HEK293 (cell line): ENCODE results near the gene ZNF555.

Experiments
- CTCF ChIA-PET: fragments of 350-600 bp; formaldehyde crosslinking; extraction: SDS; loops from one replicate; lab custom pipeline; 2021; ENCODE audit warnings: antibody characterized with exemption; lab: Yijun Ruan, JAX
- POLR2A ChIA-PET: fragments of 300-600 bp; formaldehyde crosslinking; extraction: SDS; loops from one replicate; lab custom pipeline; 2020; ENCODE audit warnings: antibody characterized with exemption, inconsistent platforms; lab: Yijun Ruan, JAX
- H3K27ac ChIP-seq: fragments of 200-500 bp; sonication (Bioruptor generic); 2 replicates; pipeline ENCODE4 v1.5.1; 2014; ENCODE audit warnings: low read depth, low read length, control low read depth, inconsistent platforms; ENCODE audit errors: extremely low read depth
- H3K36me3 ChIP-seq, 2 experiments: fragments of 200-500 bp in 1 of 2; sonication (Bioruptor generic) in 1 of 2; 1 replicate in 1 of 2; 2 replicates in 1 of 2; pipeline ENCODE4 v1.5.1; 2014 to 2017; ENCODE audit warnings: inconsistent platforms in 2 of 2, low read length in 2 of 2; ENCODE audit not compliant: control insufficient read depth in 2 of 2, insufficient read depth in 1 of 2
- H3K4me1 ChIP-seq: fragments of 200-500 bp; sonication (Bioruptor generic); 2 replicates; pipeline ENCODE4 v1.5.1; 2014; ENCODE audit warnings: mild to moderate bottlenecking, low read length, inconsistent platforms; ENCODE audit not compliant: control insufficient read depth, insufficient read depth
- H3K4me3 ChIP-seq: 2 replicates; pipeline ENCODE4 v1.5.1; 2011; ENCODE audit warnings: low read depth, mild to moderate bottlenecking, control low read depth, low read length, moderate library complexity
- H3K9me3 ChIP-seq: fragments of 200-500 bp; sonication (Bioruptor generic); 2 replicates; pipeline ENCODE4 v1.5.1; 2014; ENCODE audit warnings: low read depth, low read length, inconsistent platforms; ENCODE audit not compliant: control insufficient read depth, insufficient read depth
- BCL11A ChIP-seq: fragments of 450-650 bp; formaldehyde crosslinking; IDR thresholded peaks from 2 replicates; pipeline ENCODE4 v1.5.1; 2016; ENCODE audit warnings: low read depth, missing biosample characterization, missing genetic modification characterization
- GLIS1 ChIP-seq: fragments of 450-650 bp; formaldehyde crosslinking; IDR thresholded peaks from 2 replicates; pipeline ENCODE4 v1.5.1; 2016; ENCODE audit warnings: missing biosample characterization, missing genetic modification characterization
- SCRT2 ChIP-seq: fragments of 450-650 bp; formaldehyde crosslinking; IDR thresholded peaks from 2 replicates; pipeline ENCODE4 v1.5.1; 2016; ENCODE audit warnings: missing biosample characterization, missing genetic modification characterization
- SP3 ChIP-seq: fragments of 450-650 bp; formaldehyde crosslinking; IDR thresholded peaks from 2 replicates; pipeline ENCODE4 v1.5.1; 2016; ENCODE audit warnings: missing biosample characterization, missing genetic modification characterization
- TCF7L2 ChIP-seq: IDR thresholded peaks from 2 replicates; pipeline ENCODE4 v1.6.1; 2011; ENCODE audit warnings: low read depth, mild to moderate bottlenecking, inconsistent platforms, low read length, moderate library complexity, borderline replicate concordance
- ZNF133 ChIP-seq: fragments of 450-650 bp; formaldehyde crosslinking; IDR thresholded peaks from 2 replicates; pipeline ENCODE4 v1.5.1; 2016; ENCODE audit warnings: missing biosample characterization, missing genetic modification characterization
- ZNF138 ChIP-seq: fragments of 450-650 bp; formaldehyde crosslinking; IDR thresholded peaks from 2 replicates; pipeline ENCODE4 v1.5.1; 2016; ENCODE audit warnings: missing biosample characterization, missing genetic modification characterization, borderline replicate concordance
- ZNF157 ChIP-seq: fragments of 450-650 bp; formaldehyde crosslinking; IDR thresholded peaks from 2 replicates; pipeline ENCODE4 v1.5.1; 2016; ENCODE audit warnings: missing biosample characterization, missing genetic modification characterization
- ZNF16 ChIP-seq: fragments of 450-650 bp; formaldehyde crosslinking; IDR thresholded peaks from 2 replicates; pipeline ENCODE4 v1.5.1; 2016; ENCODE audit warnings: low read depth, missing biosample characterization, missing genetic modification characterization
- ZNF2 ChIP-seq: fragments of 450-650 bp; formaldehyde crosslinking; IDR thresholded peaks from 2 replicates; pipeline ENCODE4 v1.5.1; 2016; ENCODE audit warnings: missing biosample characterization, missing genetic modification characterization
- ZNF311 ChIP-seq: fragments of 450-650 bp; formaldehyde crosslinking; IDR thresholded peaks from 2 replicates; pipeline ENCODE4 v1.5.1; 2017; ENCODE audit warnings: missing biosample characterization, missing genetic modification characterization, borderline replicate concordance
- ZNF350 ChIP-seq: fragments of 450-650 bp; formaldehyde crosslinking; IDR thresholded peaks from 2 replicates; pipeline ENCODE4 v1.5.0; 2017; ENCODE audit warnings: missing biosample characterization, mild to moderate bottlenecking, missing genetic modification characterization
- ZNF488 ChIP-seq: fragments of 450-650 bp; formaldehyde crosslinking; IDR thresholded peaks from 2 replicates; pipeline ENCODE4 v1.5.1; 2016; ENCODE audit warnings: missing biosample characterization, missing genetic modification characterization
- ZNF561 ChIP-seq: fragments of 450-650 bp; IDR thresholded peaks from 2 replicates; pipeline ENCODE4 v1.5.1; 2018; ENCODE audit warnings: missing biosample characterization, missing genetic modification characterization, borderline replicate concordance
- ZNF585B ChIP-seq: fragments of 450-650 bp; formaldehyde crosslinking; IDR thresholded peaks from 2 replicates; pipeline ENCODE4 v1.5.1; 2016; ENCODE audit warnings: missing biosample characterization, missing genetic modification characterization
- ZNF596 ChIP-seq: fragments of 450-650 bp; IDR thresholded peaks from 2 replicates; pipeline ENCODE4 v1.5.0; 2018; ENCODE audit warnings: missing biosample characterization, mild to moderate bottlenecking, missing genetic modification characterization, moderate library complexity
- ZNF600 ChIP-seq: fragments of 450-650 bp; formaldehyde crosslinking; IDR thresholded peaks from 2 replicates; pipeline ENCODE4 v1.5.1; 2016; ENCODE audit warnings: missing biosample characterization, missing genetic modification characterization
- ZNF830 ChIP-seq: fragments of 450-650 bp; IDR thresholded peaks from 2 replicates; pipeline ENCODE4 v1.5.0; 2018; ENCODE audit warnings: missing biosample characterization, missing genetic modification characterization, low read depth, mild to moderate bottlenecking, moderate library complexity
- ZNF843 ChIP-seq: fragments of 450-650 bp; formaldehyde crosslinking; IDR thresholded peaks from 2 replicates; pipeline ENCODE4 v1.5.1; 2016; ENCODE audit warnings: missing biosample characterization, missing genetic modification characterization
- ZSCAN16 ChIP-seq: fragments of 450-650 bp; formaldehyde crosslinking; IDR thresholded peaks from 2 replicates; pipeline ENCODE4 v1.5.1; 2016; ENCODE audit warnings: missing biosample characterization, missing genetic modification characterization
- TF ChIP-seq, protein P1 (sequence below): fragments of 450-650 bp; formaldehyde crosslinking; IDR thresholded peaks from 2 replicates; pipeline ENCODE4 v1.5.1; 2016; ENCODE audit warnings: missing biosample characterization, missing genetic modification characterization
- TF ChIP-seq, protein P2 (sequence below): fragments of 450-650 bp; formaldehyde crosslinking; IDR thresholded peaks from 2 replicates; pipeline ENCODE4 v1.5.1; 2016; ENCODE audit warnings: missing biosample characterization, missing genetic modification characterization
- TF ChIP-seq, protein P3 (sequence below): fragments of 450-650 bp; formaldehyde crosslinking; IDR thresholded peaks from 2 replicates; pipeline ENCODE4 v1.5.1; 2017; ENCODE audit warnings: missing biosample characterization, missing genetic modification characterization

Gene ZNF555

GRCh38 chr19:2811221-2811722 is 30.0 kb upstream of the ZNF555 start (continued):
- TF ChIP-seq, protein P1, sequence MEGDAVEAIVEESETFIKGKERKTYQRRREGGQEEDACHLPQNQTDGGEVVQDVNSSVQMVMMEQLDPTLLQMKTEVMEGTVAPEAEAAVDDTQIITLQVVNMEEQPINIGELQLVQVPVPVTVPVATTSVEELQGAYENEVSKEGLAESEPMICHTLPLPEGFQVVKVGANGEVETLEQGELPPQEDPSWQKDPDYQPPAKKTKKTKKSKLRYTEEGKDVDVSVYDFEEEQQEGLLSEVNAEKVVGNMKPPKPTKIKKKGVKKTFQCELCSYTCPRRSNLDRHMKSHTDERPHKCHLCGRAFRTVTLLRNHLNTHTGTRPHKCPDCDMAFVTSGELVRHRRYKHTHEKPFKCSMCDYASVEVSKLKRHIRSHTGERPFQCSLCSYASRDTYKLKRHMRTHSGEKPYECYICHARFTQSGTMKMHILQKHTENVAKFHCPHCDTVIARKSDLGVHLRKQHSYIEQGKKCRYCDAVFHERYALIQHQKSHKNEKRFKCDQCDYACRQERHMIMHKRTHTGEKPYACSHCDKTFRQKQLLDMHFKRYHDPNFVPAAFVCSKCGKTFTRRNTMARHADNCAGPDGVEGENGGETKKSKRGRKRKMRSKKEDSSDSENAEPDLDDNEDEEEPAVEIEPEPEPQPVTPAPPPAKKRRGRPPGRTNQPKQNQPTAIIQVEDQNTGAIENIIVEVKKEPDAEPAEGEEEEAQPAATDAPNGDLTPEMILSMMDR, result no peak
- TF ChIP-seq, protein P2, sequence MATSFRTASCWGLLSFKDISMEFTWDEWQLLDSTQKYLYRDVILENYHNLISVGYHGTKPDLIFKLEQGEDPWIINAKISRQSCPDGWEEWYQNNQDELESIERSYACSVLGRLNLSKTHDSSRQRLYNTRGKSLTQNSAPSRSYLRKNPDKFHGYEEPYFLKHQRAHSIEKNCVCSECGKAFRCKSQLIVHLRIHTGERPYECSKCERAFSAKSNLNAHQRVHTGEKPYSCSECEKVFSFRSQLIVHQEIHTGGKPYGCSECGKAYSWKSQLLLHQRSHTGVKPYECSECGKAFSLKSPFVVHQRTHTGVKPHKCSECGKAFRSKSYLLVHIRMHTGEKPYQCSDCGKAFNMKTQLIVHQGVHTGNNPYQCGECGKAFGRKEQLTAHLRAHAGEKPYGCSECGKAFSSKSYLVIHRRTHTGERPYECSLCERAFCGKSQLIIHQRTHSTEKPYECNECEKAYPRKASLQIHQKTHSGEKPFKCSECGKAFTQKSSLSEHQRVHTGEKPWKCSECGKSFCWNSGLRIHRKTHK (tag by site-specific recombination), result no peak

- H3K4me1 ChIP-seq, result no peaks in the 10 kb centered on the region
- H3K4me3 ChIP-seq, result no peak overlapping the region
- no peaks in the 10 kb centered on the region for H3K9me3 ChIP-seq
- H3K36me3 ChIP-seq, result peaks cover 0 to 76% of the 10 kb centered on the region in 2 experiments; a peak in 1 of 3 replicates
- TF ChIP-seq ZNF157 (tag by site-specific recombination) (no peak), ZNF16 (tag by site-specific recombination) (no peak), TCF7L2 (no peak), ZNF843 (no peak), ZNF488 (tag by site-specific recombination) (no peak), ZNF133 (tag by site-specific recombination) (no peak), ZNF561 (tag by site-specific recombination) (no peak), SCRT2 (tag by site-specific recombination) (0 out of 2 replicates have a peak, but pooled peaks have one; percentile 19), ZNF350 (no peak), ZNF600 (tag by site-specific recombination) (peak; percentile 64), BCL11A (tag by site-specific recombination) (no peak)
- TF ChIP-seq, protein P2 (tag by site-specific recombination), result no peak
- POLR2A ChIA-PET, result interaction anchor here (1.6 kb wide), 1 partner anchor 27 kb away, joined by 5 read pairs; the partner anchor contains the start of gene THOP1
- CTCF ChIA-PET, result no interaction called here
- H3K27ac ChIP-seq, result no peak overlapping the region
Observed at GRCh38 chr19:2811735-2812413, 29.4 kb upstream of the ZNF555 start.

- Histone ChIP-seq H3K4me3 (no peak overlapping the region), H3K36me3 (peaks cover 0 to 69% of the 10 kb centered on the region in 2 experiments; a peak in 1 of 3 replicates), H3K9me3 (no peaks in the 10 kb centered on the region), H3K27ac (no peak overlapping the region), H3K4me1 (no peaks in the 10 kb centered on the region)
- CTCF ChIA-PET, result no interaction called here
- POLR2A ChIA-PET, result interaction anchor here (1.6 kb wide), 1 partner anchor 27 kb away, joined by 5 read pairs; the partner anchor contains the start of gene THOP1
- TF ChIP-seq ZNF585B (tag by site-specific recombination), result no peak
- no peak for TF ChIP-seq ZNF596 (tag by site-specific recombination)
- no peak for TF ChIP-seq ZNF2 (tag by site-specific recombination)
- TF ChIP-seq, protein P3, sequence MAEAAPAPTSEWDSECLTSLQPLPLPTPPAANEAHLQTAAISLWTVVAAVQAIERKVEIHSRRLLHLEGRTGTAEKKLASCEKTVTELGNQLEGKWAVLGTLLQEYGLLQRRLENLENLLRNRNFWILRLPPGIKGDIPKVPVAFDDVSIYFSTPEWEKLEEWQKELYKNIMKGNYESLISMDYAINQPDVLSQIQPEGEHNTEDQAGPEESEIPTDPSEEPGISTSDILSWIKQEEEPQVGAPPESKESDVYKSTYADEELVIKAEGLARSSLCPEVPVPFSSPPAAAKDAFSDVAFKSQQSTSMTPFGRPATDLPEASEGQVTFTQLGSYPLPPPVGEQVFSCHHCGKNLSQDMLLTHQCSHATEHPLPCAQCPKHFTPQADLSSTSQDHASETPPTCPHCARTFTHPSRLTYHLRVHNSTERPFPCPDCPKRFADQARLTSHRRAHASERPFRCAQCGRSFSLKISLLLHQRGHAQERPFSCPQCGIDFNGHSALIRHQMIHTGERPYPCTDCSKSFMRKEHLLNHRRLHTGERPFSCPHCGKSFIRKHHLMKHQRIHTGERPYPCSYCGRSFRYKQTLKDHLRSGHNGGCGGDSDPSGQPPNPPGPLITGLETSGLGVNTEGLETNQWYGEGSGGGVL (tag by site-specific recombination), result no peak
- no peak for TF ChIP-seq ZNF830 (tag by site-specific recombination)
- no peak for TF ChIP-seq ZSCAN16 (tag by site-specific recombination)
- no peak for TF ChIP-seq GLIS1
- no peak for TF ChIP-seq ZNF311 (tag by site-specific recombination)
- TF ChIP-seq ZNF138 (tag by site-specific recombination), result no peak
- TF ChIP-seq SP3 (tag by site-specific recombination), result no peak
Observed at GRCh38 chr19:2812414-2813234, 28.7 kb upstream of the ZNF555 start.
